K562 (cell line): ENCODE measurements around the gene FAM120B. TPM values are rescaled to one million over a fixed set of nuclear protein-coding genes. Genes with fewer than 3 reads are reported as not detected.

Experiments used
- ATAC-seq: fragments of 200-7000 bp; cut with Tn5 transposase; 3 replicates; pipeline ENCODE4 v1.9.1; 2020; ENCODE audit warnings: moderate library complexity
- BruUV-seq: library from RNA; stranded (reverse); fragments of 400-500 nt; replicated peaks from 2 replicates; lab custom pipeline; 2021; lab: Mats Ljungman, UMichigan
- CTCF ChIA-PET: fragments of 300-600 bp; formaldehyde crosslinking; extraction: SDS; loops from one replicate; lab custom pipeline; 2021; ENCODE audit warnings: low intra/inter-chr PET ratio; lab: Yijun Ruan, JAX
- POLR2A ChIA-PET: fragments of 300-600, 350-650 bp; sonication (Branson Sonifier 250); formaldehyde crosslinking; extraction: SDS; loops from one replicate; lab custom pipeline; 2021; ENCODE audit warnings: antibody characterized with exemption, inconsistent platforms; lab: Yijun Ruan, JAX
- DNase-seq, 4 experiments: peaks; one replicate each; pipeline versions ENCODE4 v3.0.0 to v3.0.0-alpha.2; 2011 to 2018; ENCODE audit warnings: low spot score in 3 of 4, mixed read lengths in 3 of 4; ENCODE audit errors: extremely low read depth in 1 of 4
- FAIRE-seq: peaks from 2 replicates; lab custom pipeline; 2011; peaks lifted over from hg19 to GRCh38; lab: Jason Lieb, UNC
- H2AFZ ChIP-seq: 2 replicates; pipeline ENCODE4 v1.6.0; 2011; ENCODE audit warnings: low read depth, low read length, control low read depth, inconsistent platforms
- H3K27ac ChIP-seq: fragments of 200-600 bp; 3 replicates; pipeline ENCODE4 v1.8.0; 2011; ENCODE audit warnings: low read depth, mild to moderate bottlenecking, control low read depth, inconsistent platforms, low read length, moderate library complexity, mixed read lengths; ENCODE audit errors: extremely low read depth
- H3K27me3 ChIP-seq, 2 experiments: fragments of 300-600 bp in 1 of 2; 2 replicates in 1 of 2; 3 replicates in 1 of 2; pipeline versions ENCODE4 v1.6.0 to v1.8.0; 2011; ENCODE audit warnings: inconsistent platforms in 2 of 2, low read length in 2 of 2, mild to moderate bottlenecking in 1 of 2, mixed read lengths in 1 of 2, moderate library complexity in 1 of 2; ENCODE audit not compliant: control insufficient read depth in 2 of 2, insufficient read depth in 2 of 2
- H3K36me3 ChIP-seq: fragments of 300-600 bp; 3 replicates; pipeline ENCODE4 v1.8.0; 2011; ENCODE audit warnings: mild to moderate bottlenecking, low read length, inconsistent platforms; ENCODE audit not compliant: control insufficient read depth, insufficient read depth
- H3K4me1 ChIP-seq, 2 experiments: fragments of 200-600 bp in 1 of 2; replicated peaks in 1 of 2; 2 replicates in 1 of 2; 3 replicates in 1 of 2; pipeline versions ENCODE4 v1.5.1 to v1.8.0; 2011; ENCODE audit warnings: inconsistent platforms in 2 of 2, low read length in 2 of 2, mild to moderate bottlenecking in 1 of 2, mixed read lengths in 1 of 2, moderate library complexity in 1 of 2; ENCODE audit not compliant: control insufficient read depth in 2 of 2, insufficient read depth in 2 of 2
- H3K4me2 ChIP-seq: 2 replicates; pipeline ENCODE4 v1.6.1; 2011; ENCODE audit warnings: low read length, control low read depth, inconsistent platforms, mixed read lengths; ENCODE audit not compliant: insufficient read depth
- H3K4me3 ChIP-seq: fragments of 200-600 bp; sonication (generic), shearing (Covaris generic); 2 replicates; pipeline ENCODE4 v1.5.1; 2016; ENCODE audit warnings: control low read depth, inconsistent platforms
- H3K79me2 ChIP-seq: fragments of 200-600 bp; 3 replicates; pipeline ENCODE4 v1.8.0; 2011; ENCODE audit warnings: low read length, inconsistent platforms; ENCODE audit not compliant: control insufficient read depth, insufficient read depth
- H3K9ac ChIP-seq, 2 experiments: 2 replicates each; pipeline versions ENCODE4 v1.6.0 to v1.6.1; 2011; ENCODE audit warnings: low read depth in 2 of 2, low read length in 2 of 2, control low read depth in 1 of 2, inconsistent platforms in 1 of 2, mild to moderate bottlenecking in 1 of 2, mixed read lengths in 1 of 2; ENCODE audit not compliant: insufficient read depth in 1 of 2
- H3K9me1 ChIP-seq: one replicate; pipeline ENCODE4 v1.6.0; 2011; ENCODE audit warnings: inconsistent platforms, mild to moderate bottlenecking, low read length, moderate library complexity; ENCODE audit not compliant: control insufficient read depth, insufficient read depth
- H3K9me3 ChIP-seq: replicated peaks from 2 replicates; pipeline ENCODE4 v1.5.1; 2011; ENCODE audit warnings: low read depth, low read length, inconsistent platforms; ENCODE audit not compliant: control insufficient read depth, insufficient read depth
- H4K20me1 ChIP-seq: replicated peaks from 2 replicates; pipeline ENCODE4 v1.6.1; 2011; ENCODE audit warnings: low read length, inconsistent platforms, mixed read lengths; ENCODE audit not compliant: control insufficient read depth, insufficient read depth
- CBX2 ChIP-seq: fragments of 200-600 bp; sonication (generic); IDR thresholded peaks from one replicate; pipeline ENCODE4 v1.6.1; 2012; ENCODE audit warnings: mild to moderate bottlenecking, low read length, inconsistent platforms; ENCODE audit not compliant: insufficient read depth, poor library complexity, severe bottlenecking
- CLOCK ChIP-seq: fragments of 250-450 bp; sonication (Bioruptor Pico); IDR thresholded peaks from 2 replicates; pipeline ENCODE4 v1.4.0; 2020; ENCODE audit warnings: mild to moderate bottlenecking, moderate library complexity, borderline replicate concordance
- GTF2A2 ChIP-seq: IDR thresholded peaks from 2 replicates; pipeline ENCODE4 v1.6.1; 2016; ENCODE audit warnings: mild to moderate bottlenecking, missing genetic modification characterization, missing compliant biosample characterization
- HNRNPK ChIP-seq: fragments of 200-400 bp; formaldehyde crosslinking; IDR thresholded peaks from one replicate; pipeline ENCODE4 v1.6.1; 2018; ENCODE audit warnings: mild to moderate bottlenecking, low read depth, low read length; ENCODE audit not compliant: poor library complexity, severe bottlenecking
- KDM1A ChIP-seq, 2 experiments: fragments of 450-650 bp; IDR thresholded peaks; 2 replicates each; pipeline ENCODE4 v1.6.1; 2016; ENCODE audit warnings: mild to moderate bottlenecking in 2 of 2
- MIER1 ChIP-seq: fragments of 450-650 bp; IDR thresholded peaks from 2 replicates; pipeline ENCODE4 v1.6.1; 2016; ENCODE audit warnings: antibody characterized with exemption, mild to moderate bottlenecking, low read depth
- MNT ChIP-seq, 2 experiments: fragments of 450-650 bp; conservative IDR thresholded peaks; 2 replicates each; pipeline ENCODE4 v1.6.1; 2017; ENCODE audit warnings: mild to moderate bottlenecking in 2 of 2, moderate library complexity in 2 of 2
- NR4A1 ChIP-seq, 2 experiments: fragments of 250-450 bp in 1 of 2; fragments of 450-650 bp in 1 of 2; sonication (Bioruptor Pico) in 1 of 2; IDR thresholded peaks; 2 replicates each; pipeline versions ENCODE4 v1.4.0 to v1.6.1; 2016 to 2020; ENCODE audit warnings: mild to moderate bottlenecking in 2 of 2, missing compliant biosample characterization in 1 of 2, missing genetic modification characterization in 1 of 2, moderate library complexity in 1 of 2
- RBFOX2 ChIP-seq: fragments of 200-400 bp; formaldehyde crosslinking; IDR thresholded peaks from 2 replicates; pipeline ENCODE4 v1.6.1; 2017; ENCODE audit warnings: low read depth, mild to moderate bottlenecking, low read length, moderate library complexity
- SREBF1 ChIP-seq: fragments of 150-350 bp; IDR thresholded peaks from 2 replicates; pipeline ENCODE4 v1.6.1; 2014; ENCODE audit warnings: antibody characterized with exemption, low read depth, low read length, borderline replicate concordance
- TFE3 ChIP-seq: fragments of 450-650 bp; formaldehyde crosslinking; IDR thresholded peaks from 2 replicates; pipeline ENCODE4 v1.4.0; 2020; ENCODE audit warnings: mild to moderate bottlenecking, mixed read lengths
- ZBTB9 ChIP-seq: fragments of 450-650 bp; formaldehyde crosslinking; IDR thresholded peaks from 2 replicates; pipeline ENCODE4 v1.4.0; 2020; ENCODE audit warnings: mild to moderate bottlenecking, moderate library complexity
- ZNF165 ChIP-seq: fragments of 250-450 bp; sonication (Bioruptor Pico); IDR thresholded peaks from 2 replicates; pipeline ENCODE4 v1.4.0; 2020; ENCODE audit warnings: borderline replicate concordance
- WGBS: fragments of 100-300 bp; shearing (Covaris generic); methylation state at CpG from one replicate; pipeline ENCODE4 v1.1.6; 2016; ENCODE audit warnings: low coverage, mixed read lengths; ENCODE audit not compliant: insufficient coverage; ENCODE audit errors: missing lambda C conversion rate; 5-methylcytosine and 5-hydroxymethylcytosine counted together
- in situ Hi-C: fragments of 300-500 bp; cut with MboI; formaldehyde crosslinking; loops from 4 replicates; pipeline ENCODE4 v1.15.0; 2018; ENCODE audit warnings: inconsistent platforms, mixed read lengths
- intact Hi-C: fragments of 100-400 bp; cut with micrococcal nuclease; formaldehyde crosslinking; loops from 2 replicates; pipeline ENCODE4 v1.14.2; 2022
- polyA plus RNA-seq, 8 experiments: library from polyadenylated mRNA; depleted of rRNA in 4 of 8; stranded (reverse) in 5 of 8; unstranded in 3 of 8; fragments of >200 nt; fragmentation: Nextera tagmentation in 2 of 8; fragmentation: Illumina TruSeq in 1 of 8; extraction: Ambion mirVana in 2 of 8; extraction: Trizol in 1 of 8; gene quantifications; 2 replicates each; pipeline versions ENCODE4 v1.2.1 to v1.2.3, GENCODE V29; 2011 to 2014; ENCODE audit warnings: inconsistent platforms in 1 of 8, missing spikeins in 1 of 8
- total RNA-seq, 7 experiments: library from RNA; depleted of rRNA in 6 of 7; stranded (reverse); fragments of >200 nt in 6 of 7; fragmentation: Illumina TruSeq in 2 of 7; extraction: Trizol in 2 of 7; gene quantifications; 2 replicates each; pipeline versions ENCODE4 v1.2.1 to v1.2.3, GENCODE V29; 2011 to 2021; ENCODE audit warnings: low replicate concordance in 1 of 7

The FAM120B gene
- total and polyA plus RNA-seq, 9 of the 15 experiments (the other 6 are each of a cell fraction or from before 2014, with no cell fraction given) = 3.5 to 22.6 (median 14.7) TPM

- no peak overlapping the region for H3K4me3 ChIP-seq
- no peaks in the 10 kb centered on the region for H3K9me3 ChIP-seq
- no peak for FAIRE-seq
- no TSS peak for BruUV-seq
- POLR2A ChIA-PET = interaction anchor here (1.2 kb wide), 1 partner anchor 10 kb away, joined by 3 read pairs; no protein-coding TSS in a partner anchor
- H3K27ac ChIP-seq = no peak overlapping the region
- DNase-seq = no peak
- H3K9me1 ChIP-seq = no peaks in the 10 kb centered on the region
- H4K20me1 ChIP-seq = no peaks in the 10 kb centered on the region
- CTCF ChIA-PET = no interaction called here
- H2AFZ ChIP-seq = no peak overlapping the region
- H3K79me2 ChIP-seq = no peaks in the 10 kb centered on the region
- H3K9ac ChIP-seq = no peak overlapping the region
- H3K4me1 ChIP-seq = no peaks in the 10 kb centered on the region
- ATAC-seq = no peak
- peaks cover 39% of the 10 kb centered on the region; the same call in 2 of the 3 replicates for H3K36me3 ChIP-seq
- H3K4me2 ChIP-seq = no peak overlapping the region
- in situ Hi-C loops = no loop called here
- no peaks in the 10 kb centered on the region for H3K27me3 ChIP-seq
- 84% methylated on average over 13 of the region's 13 CpGs for WGBS
- intact Hi-C loops = no loop called here
- TF ChIP-seq MIER1 (no peak), CLOCK (CRISPR knock-in tag) (no peak), TFE3 (no peak), GTF2A2 (tag) (no peak), HNRNPK (no peak), KDM1A (IDR thresholded peaks at IDR 0.05) (no peak), MNT (conservative IDR thresholded peaks at IDR 0.05) (no peak), NR4A1 (CRISPR knock-in tag; IDR thresholded peaks at IDR 0.05) (no peak), NR4A1 (tag; IDR thresholded peaks at IDR 0.05) (no peak), SREBF1 (no peak), ZNF165 (no peak), CBX2 (no peak), RBFOX2 (no peak), ZBTB9 (CRISPR knock-in tag) (no peak)
Measured at GRCh38 chr6:170402318-170403040, 95.9 kb downstream of the FAM120B start.
